ENCODE data around the gene POSTN.

POSTN gene

GRCh38 chr13:37539976-37540605 is 58.5 kb downstream of the POSTN start:
- no peaks in the 10 kb centered on the region for H3K9me3 ChIP-seq (ENCODE audit: control insufficient read depth, low read length)
- WGBS: 72% methylated on average over 2 of the region's 3 CpGs
- no peak overlapping the region for H4K8ac ChIP-seq (ENCODE audit: low read length)

GRCh38 chr13:37539170-37539569 is 59.4 kb downstream of the POSTN start:
- Histone ChIP-seq H3K79me1 (replicated peaks; ENCODE audit: low read length, poor library complexity, severe bottlenecking) (no peaks in the 10 kb centered on the region), H2AFZ (ENCODE audit: low read depth, low read length) (no peak overlapping the region), H3K14ac (ENCODE audit: low read length in 2 of 2) (no peak overlapping the region), H3K9ac (ENCODE audit: low read length) (peak overlapping the region; percentile 79), H3K9me3 (ENCODE audit: control insufficient read depth, low read length) (no peaks in the 10 kb centered on the region), H3K4ac (ENCODE audit: low read depth in 1 of 2, low read length in 2 of 2) (no peak overlapping the region), H2BK15ac (ENCODE audit: low read depth, poor library complexity, severe bottlenecking) (no peak overlapping the region), H2BK5ac (ENCODE audit: low read depth, low read length, poor library complexity, severe bottlenecking) (no peak overlapping the region), H3K4me3 (ENCODE audit: insufficient read depth in 1 of 2, low read depth in 1 of 2, low read length in 2 of 2) (peak overlapping the region in 1 of 2 experiments; percentile 27), H3K36me3 (ENCODE audit: control insufficient read depth in 1 of 2, insufficient read depth in 2 of 2, low read depth in 1 of 2, low read length in 2 of 2) (no peaks in the 10 kb centered on the region), H3K23ac (ENCODE audit: low read length in 2 of 2) (no peak overlapping the region), H2AK5ac (ENCODE audit: low read length, severe bottlenecking) (no peak overlapping the region), H4K91ac (ENCODE audit: low read length) (no peak overlapping the region), H3K4me2 (ENCODE audit: low read length, poor library complexity, severe bottlenecking) (no peak overlapping the region), H2BK12ac (ENCODE audit: low read length in 2 of 2) (no peak overlapping the region), H4K8ac (ENCODE audit: low read length) (no peak overlapping the region), H2BK120ac (ENCODE audit: low read depth, low read length) (no peak overlapping the region), H3K18ac (ENCODE audit: low read depth in 1 of 2, low read length in 2 of 2) (no peak overlapping the region), H3K4me1 (ENCODE audit: control insufficient read depth, insufficient read depth, low read depth, low read length) (no peaks in the 10 kb centered on the region), H3K27ac (ENCODE audit: low read length, poor library complexity, severe bottlenecking) (no peak overlapping the region), H3K27me3 (ENCODE audit: control insufficient read depth in 1 of 2, insufficient read depth in 1 of 2, low read length in 2 of 2) (no peaks in the 10 kb centered on the region)
- no CpG with 5 or more reads among the region's 2 CpGs for WGBS
- DNase-seq: no peak

More at GRCh38 chr13:37539976-37540605, 58.5 kb downstream of the POSTN start:
- Histone ChIP-seq H4K91ac (ENCODE audit: low read length) (no peak overlapping the region), H3K9ac (ENCODE audit: low read length) (peak overlapping the region; percentile 79), H3K36me3 (ENCODE audit: control insufficient read depth in 1 of 2, insufficient read depth in 2 of 2, low read depth in 1 of 2, low read length in 2 of 2) (no peaks in the 10 kb centered on the region), H3K23ac (ENCODE audit: low read length in 2 of 2) (no peak overlapping the region), H3K4ac (ENCODE audit: low read depth in 1 of 2, low read length in 2 of 2) (no peak overlapping the region), H2AK5ac (ENCODE audit: low read length, severe bottlenecking) (no peak overlapping the region), H2BK15ac (ENCODE audit: low read depth, poor library complexity, severe bottlenecking) (no peak overlapping the region), H3K18ac (ENCODE audit: low read depth in 1 of 2, low read length in 2 of 2) (no peak overlapping the region), H3K27ac (ENCODE audit: low read length, poor library complexity, severe bottlenecking) (no peak overlapping the region), H3K27me3 (ENCODE audit: control insufficient read depth in 1 of 2, insufficient read depth in 1 of 2, low read length in 2 of 2) (no peaks in the 10 kb centered on the region), H3K4me3 (ENCODE audit: insufficient read depth in 1 of 2, low read depth in 1 of 2, low read length in 2 of 2) (peak overlapping the region in 1 of 2 experiments; percentile 27), H2BK5ac (ENCODE audit: low read depth, low read length, poor library complexity, severe bottlenecking) (no peak overlapping the region), H3K4me2 (ENCODE audit: low read length, poor library complexity, severe bottlenecking) (no peak overlapping the region), H2BK12ac (ENCODE audit: low read length in 2 of 2) (no peak overlapping the region), H2AFZ (ENCODE audit: low read depth, low read length) (no peak overlapping the region), H3K14ac (ENCODE audit: low read length in 2 of 2) (no peak overlapping the region), H3K4me1 (ENCODE audit: control insufficient read depth, insufficient read depth, low read depth, low read length) (no peaks in the 10 kb centered on the region), H2BK120ac (ENCODE audit: low read depth, low read length) (no peak overlapping the region), H3K79me1 (replicated peaks; ENCODE audit: low read length, poor library complexity, severe bottlenecking) (no peaks in the 10 kb centered on the region)
- peak; percentile 78 for DNase-seq

GRCh38 chr13:37535501-37535900 is 63.1 kb downstream of the POSTN start:
- no peak for DNase-seq
- Histone ChIP-seq H2BK15ac (ENCODE audit: low read depth, poor library complexity, severe bottlenecking) (no peak overlapping the region), H4K8ac (ENCODE audit: low read length) (no peak overlapping the region), H3K4me2 (ENCODE audit: low read length, poor library complexity, severe bottlenecking) (no peak overlapping the region), H2BK12ac (ENCODE audit: low read length in 2 of 2) (no peak overlapping the region), H2BK5ac (ENCODE audit: low read depth, low read length, poor library complexity, severe bottlenecking) (no peak overlapping the region), H3K4ac (ENCODE audit: low read depth in 1 of 2, low read length in 2 of 2) (no peak overlapping the region), H3K23ac (ENCODE audit: low read length in 2 of 2) (no peak overlapping the region), H3K4me3 (ENCODE audit: insufficient read depth in 1 of 2, low read depth in 1 of 2, low read length in 2 of 2) (no peak overlapping the region), H2AFZ (ENCODE audit: low read depth, low read length) (no peak overlapping the region), H3K14ac (ENCODE audit: low read length in 2 of 2) (no peak overlapping the region), H3K27me3 (ENCODE audit: control insufficient read depth in 1 of 2, insufficient read depth in 1 of 2, low read length in 2 of 2) (no peaks in the 10 kb centered on the region), H3K36me3 (ENCODE audit: control insufficient read depth in 1 of 2, insufficient read depth in 2 of 2, low read depth in 1 of 2, low read length in 2 of 2) (no peaks in the 10 kb centered on the region), H3K79me1 (replicated peaks; ENCODE audit: low read length, poor library complexity, severe bottlenecking) (no peaks in the 10 kb centered on the region), H3K9me3 (ENCODE audit: control insufficient read depth, low read length) (no peaks in the 10 kb centered on the region), H3K27ac (ENCODE audit: low read length, poor library complexity, severe bottlenecking) (no peak overlapping the region), H3K4me1 (ENCODE audit: control insufficient read depth, insufficient read depth, low read depth, low read length) (no peaks in the 10 kb centered on the region), H3K9ac (ENCODE audit: low read length) (no peak overlapping the region), H4K91ac (ENCODE audit: low read length) (no peak overlapping the region), H3K18ac (ENCODE audit: low read depth in 1 of 2, low read length in 2 of 2) (no peak overlapping the region), H2BK120ac (ENCODE audit: low read depth, low read length) (no peak overlapping the region), H2AK5ac (ENCODE audit: low read length, severe bottlenecking) (no peak overlapping the region)
- WGBS: no CpG with 5 or more reads among the region's 2 CpGs

GRCh38 chr13:37534676-37535075 is 63.9 kb downstream of the POSTN start:
- no peak for DNase-seq
- Histone ChIP-seq H2BK120ac (ENCODE audit: low read depth, low read length) (no peak overlapping the region), H3K4me3 (ENCODE audit: insufficient read depth in 1 of 2, low read depth in 1 of 2, low read length in 2 of 2) (no peak overlapping the region), H3K23ac (ENCODE audit: low read length in 2 of 2) (no peak overlapping the region), H3K4me2 (ENCODE audit: low read length, poor library complexity, severe bottlenecking) (no peak overlapping the region), H3K4ac (ENCODE audit: low read depth in 1 of 2, low read length in 2 of 2) (no peak overlapping the region), H3K9me3 (ENCODE audit: control insufficient read depth, low read length) (no peaks in the 10 kb centered on the region), H3K27ac (ENCODE audit: low read length, poor library complexity, severe bottlenecking) (no peak overlapping the region), H4K8ac (ENCODE audit: low read length) (no peak overlapping the region), H2AK5ac (ENCODE audit: low read length, severe bottlenecking) (no peak overlapping the region), H3K4me1 (ENCODE audit: control insufficient read depth, insufficient read depth, low read depth, low read length) (no peaks in the 10 kb centered on the region), H2BK12ac (ENCODE audit: low read length in 2 of 2) (no peak overlapping the region), H2AFZ (ENCODE audit: low read depth, low read length) (no peak overlapping the region), H3K36me3 (ENCODE audit: control insufficient read depth in 1 of 2, insufficient read depth in 2 of 2, low read depth in 1 of 2, low read length in 2 of 2) (no peaks in the 10 kb centered on the region), H3K27me3 (ENCODE audit: control insufficient read depth in 1 of 2, insufficient read depth in 1 of 2, low read length in 2 of 2) (no peaks in the 10 kb centered on the region), H3K9ac (ENCODE audit: low read length) (peak overlapping the region; percentile 65), H2BK5ac (ENCODE audit: low read depth, low read length, poor library complexity, severe bottlenecking) (no peak overlapping the region), H4K91ac (ENCODE audit: low read length) (no peak overlapping the region), H2BK15ac (ENCODE audit: low read depth, poor library complexity, severe bottlenecking) (no peak overlapping the region), H3K79me1 (replicated peaks; ENCODE audit: low read length, poor library complexity, severe bottlenecking) (no peaks in the 10 kb centered on the region), H3K14ac (ENCODE audit: low read length in 2 of 2) (no peak overlapping the region), H3K18ac (ENCODE audit: low read depth in 1 of 2, low read length in 2 of 2) (no peak overlapping the region)
- no CpG with 5 or more reads among the region's 1 CpG for WGBS

Measured in mesenchymal stem cell (in vitro differentiated cells and primary cell).